HEK293T (cell line): Measurements from ENCODE around the gene NAT10.

ENCODE experiments used
- ARNT ChIP-seq: fragments of 450-650 bp; IDR thresholded peaks from 2 replicates; pipeline ENCODE4 v1.6.1; 2017; ENCODE audit warnings: mild to moderate bottlenecking
- FOXA1 ChIP-seq: fragments of 450-650 bp; IDR thresholded peaks from 2 replicates; pipeline ENCODE4 v1.6.1; 2016; ENCODE audit warnings: mild to moderate bottlenecking
- FOXK2 ChIP-seq: fragments of 450-650 bp; IDR thresholded peaks from 2 replicates; pipeline ENCODE4 v1.6.1; 2016; ENCODE audit warnings: mild to moderate bottlenecking
- NFRKB ChIP-seq: fragments of 450-650 bp; IDR thresholded peaks from 2 replicates; pipeline ENCODE4 v1.6.1; 2016; ENCODE audit warnings: mild to moderate bottlenecking, moderate library complexity
- SUZ12 ChIP-seq: fragments of 450-650 bp; IDR thresholded peaks from 2 replicates; pipeline ENCODE4 v1.6.1; 2016; ENCODE audit warnings: mild to moderate bottlenecking

DNA sequence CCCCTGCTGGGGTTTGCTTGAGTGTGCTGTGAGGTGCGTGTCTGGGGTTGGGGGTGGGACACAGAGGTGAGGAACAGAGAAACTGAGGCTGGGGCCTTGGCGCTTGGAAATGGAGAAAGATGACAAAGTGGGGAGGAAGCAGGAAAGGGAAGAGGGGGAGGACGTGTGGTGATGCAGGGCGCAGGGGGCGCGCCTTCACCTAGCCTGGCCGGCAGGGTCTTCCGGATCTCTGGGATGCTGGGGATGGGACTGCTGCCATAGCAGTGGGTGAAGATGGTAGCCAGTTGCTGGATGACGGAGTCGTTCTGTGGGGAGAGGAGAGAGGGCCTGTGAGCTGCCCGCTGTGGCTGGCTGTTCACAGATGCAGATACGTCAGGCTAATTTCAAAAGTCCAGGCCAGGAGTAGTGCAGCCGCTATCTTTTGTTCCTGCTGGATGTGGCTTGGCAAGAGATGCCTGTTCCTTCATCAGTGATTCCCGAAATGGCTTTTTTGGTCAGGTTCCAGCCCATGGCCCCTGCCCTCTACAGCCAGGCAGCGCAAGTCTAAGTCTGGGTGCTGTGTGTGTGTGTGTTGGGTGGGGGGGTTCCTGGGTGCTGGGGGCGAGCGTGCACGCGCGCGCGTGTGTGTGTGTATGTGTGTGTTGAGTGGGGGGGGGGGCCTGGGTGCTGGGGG, 54.8 kb downstream of the NAT10 start:
- TF ChIP-seq SUZ12 (no peak), NFRKB (no peak), FOXK2 (no peak), ARNT (no peak), FOXA1 (no peak)
